CD4-positive, alpha-beta T cell treated with Interleukin-15 for 1 hour (primary cell): ENCODE data around the gene ZBTB11.
"Not testable (repeated sequence)": the region's sequence is repeated elsewhere in the genome, so short reads cannot be mapped to it uniquely, and the experiment has no call there.

ENCODE experiments used
- DNase-seq: peaks from one replicate; pipeline ENCODE4 v3.0.0-alpha.2; 2020

ZBTB11 gene

GRCh38 chr3:101613014-101613413 is 63.9 kb downstream of the ZBTB11 start:
- DNase-seq: not testable (repeated sequence)

- no peak for DNase-seq
Observed at GRCh38 chr3:101611023-101611422, 65.9 kb downstream of the ZBTB11 start.

- DNase-seq: not testable (repeated sequence)
Observed at GRCh38 chr3:101605398-101605797, 71.5 kb downstream of the ZBTB11 start.

GRCh38 chr3:101603184-101603583 is 73.7 kb downstream of the ZBTB11 start:
- no peak for DNase-seq

GRCh38 chr3:101602731-101603130 is 74.2 kb downstream of the ZBTB11 start:
- no peak for DNase-seq
